GM04504 (cell line): Measurements from ENCODE around the gene TGIF2.
A peak's percentile ranks its signal among the peaks of the same experiment; 100 is the strongest.
"Not testable (repeated sequence)": the region's sequence is repeated elsewhere in the genome, so short reads cannot be mapped to it uniquely, and the experiment has no call there.

Experiments used
- DNase-seq: peaks from one replicate; pipeline ENCODE4 v3.0.0-alpha.2; 2012; ENCODE audit warnings: low read depth

TGIF2 gene

DNA sequence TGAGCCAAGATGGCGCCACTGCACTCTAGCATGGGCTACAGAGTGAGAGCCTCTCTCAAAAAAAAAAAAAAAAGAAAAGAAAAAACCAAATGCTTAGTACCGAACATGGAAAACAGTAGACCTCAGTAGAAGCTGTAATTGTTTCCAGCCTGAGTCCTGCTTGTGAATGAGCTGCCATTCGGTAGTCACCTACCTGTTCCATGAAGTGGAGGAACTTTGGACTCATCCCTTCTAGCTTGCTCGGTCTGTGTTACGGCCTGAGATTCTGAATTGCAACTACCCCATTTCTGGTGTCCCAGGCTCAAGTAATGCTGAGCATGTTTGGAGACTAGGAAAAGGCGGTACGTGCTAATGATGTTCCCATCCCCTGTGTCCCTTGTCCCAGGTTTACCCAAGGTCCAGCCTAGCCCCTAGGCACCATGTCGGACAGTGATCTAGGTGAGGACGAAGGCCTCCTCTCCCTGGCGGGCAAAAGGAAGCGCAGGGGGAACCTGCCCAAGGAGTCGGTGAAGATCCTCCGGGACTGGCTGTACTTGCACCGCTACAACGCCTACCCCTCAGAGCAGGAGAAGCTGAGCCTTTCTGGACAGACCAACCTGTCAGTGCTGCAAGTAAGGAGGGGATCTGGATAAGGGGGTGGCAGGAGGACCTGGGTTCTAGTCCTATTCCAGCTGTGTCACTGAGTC, 5.1 kb downstream of the TGIF2 start:
- no peak for DNase-seq

GRCh38 chr20:36579996-36580545, 6.7 kb downstream of the TGIF2 start:
- no peak for DNase-seq

DNA sequence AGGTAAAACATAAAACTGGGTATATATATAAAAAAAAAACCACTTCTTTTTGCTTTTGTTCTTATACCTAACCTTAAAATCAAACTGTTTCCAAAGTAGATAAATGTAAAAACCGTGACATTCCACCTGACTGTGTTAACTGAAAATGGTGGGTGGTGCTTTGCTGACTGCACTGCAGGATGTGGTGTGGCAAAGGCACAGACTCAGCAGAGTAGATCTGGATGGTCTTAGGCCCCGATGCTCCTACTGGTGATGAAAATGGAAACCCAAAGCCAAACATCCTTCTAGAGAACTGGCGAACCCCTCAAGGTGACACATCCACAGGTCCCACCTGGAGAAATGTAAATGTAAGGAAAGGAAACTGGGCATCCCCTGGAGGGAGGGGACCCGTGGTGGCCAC, 8.9 kb downstream of the TGIF2 start:
- no peak for DNase-seq

GRCh38 chr20:36582821-36583220, 9.4 kb downstream of the TGIF2 start:
- no peak for DNase-seq

DNA sequence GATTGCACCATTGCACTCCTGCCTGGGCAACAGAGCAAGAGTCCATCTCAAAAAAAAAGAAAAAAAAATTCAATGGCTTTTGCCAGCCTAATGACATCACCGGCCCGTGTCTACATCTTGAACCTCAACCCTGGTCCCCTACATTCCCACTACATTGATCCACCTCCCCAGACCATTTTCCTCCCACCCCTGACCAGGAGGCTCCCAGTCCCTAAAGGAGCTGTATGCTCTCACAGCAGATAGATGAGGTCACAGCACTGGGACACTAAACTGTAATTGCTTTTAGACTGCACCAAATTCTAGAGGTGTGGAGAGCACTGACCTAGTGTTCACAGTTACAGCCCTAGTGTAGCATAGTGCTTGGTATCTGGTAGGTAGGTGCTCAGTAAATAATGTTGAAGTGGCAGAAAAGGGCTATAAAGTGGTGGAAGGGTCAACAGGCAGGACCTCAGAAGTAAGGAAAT, 10.7 kb downstream of the TGIF2 start:
- DNase-seq = no peak

- peak; percentile 78 for DNase-seq
These were observed 12.2 kb downstream of the TGIF2 start for GRCh38 chr20:36585410-36586125.

GRCh38 chr20:36587388-36588070, 14.1 kb downstream of the TGIF2 start:
- DNase-seq = no peak

GRCh38 chr20:36591281-36591680, 17.9 kb downstream of the TGIF2 start:
- DNase-seq = no peak

DNA sequence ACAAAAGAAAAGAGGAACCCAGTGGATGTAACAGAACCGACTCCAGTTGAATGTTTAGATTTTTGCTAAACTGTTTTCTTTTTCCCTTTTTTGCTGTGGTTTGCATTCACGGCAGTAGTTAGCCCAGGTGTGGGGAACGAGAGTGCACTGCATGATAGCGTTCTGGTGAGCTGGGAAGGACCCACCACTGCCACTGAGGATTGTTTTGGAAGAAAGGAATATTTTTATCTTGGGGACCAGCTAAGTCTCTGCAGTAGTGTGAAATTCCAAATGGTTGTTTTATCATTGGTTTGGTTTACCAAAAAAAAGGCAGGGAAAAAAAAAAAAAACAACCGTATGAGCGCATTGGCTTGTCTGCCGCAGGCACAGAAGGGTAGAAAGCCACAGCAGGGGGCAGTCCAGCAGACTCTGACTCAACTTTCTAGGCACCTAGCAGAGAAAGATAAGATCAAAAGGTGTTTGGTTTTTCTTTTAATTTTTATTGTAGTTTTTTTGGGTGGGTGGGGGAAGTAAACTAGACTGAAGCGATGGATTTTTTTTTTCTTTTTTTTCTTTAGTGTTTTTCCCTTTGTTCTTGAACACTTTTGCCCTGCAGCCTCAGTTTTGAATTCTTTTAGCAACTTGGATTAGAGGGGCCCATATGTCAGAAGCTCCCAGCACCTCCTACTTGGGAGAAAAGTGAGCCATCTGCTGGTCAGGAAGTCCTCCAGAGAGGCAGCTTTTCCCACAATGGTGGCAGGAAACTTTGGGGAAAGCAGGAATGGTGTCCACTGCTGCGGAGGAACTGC, 18.7 kb downstream of the TGIF2 start:
- no peak for DNase-seq

DNA sequence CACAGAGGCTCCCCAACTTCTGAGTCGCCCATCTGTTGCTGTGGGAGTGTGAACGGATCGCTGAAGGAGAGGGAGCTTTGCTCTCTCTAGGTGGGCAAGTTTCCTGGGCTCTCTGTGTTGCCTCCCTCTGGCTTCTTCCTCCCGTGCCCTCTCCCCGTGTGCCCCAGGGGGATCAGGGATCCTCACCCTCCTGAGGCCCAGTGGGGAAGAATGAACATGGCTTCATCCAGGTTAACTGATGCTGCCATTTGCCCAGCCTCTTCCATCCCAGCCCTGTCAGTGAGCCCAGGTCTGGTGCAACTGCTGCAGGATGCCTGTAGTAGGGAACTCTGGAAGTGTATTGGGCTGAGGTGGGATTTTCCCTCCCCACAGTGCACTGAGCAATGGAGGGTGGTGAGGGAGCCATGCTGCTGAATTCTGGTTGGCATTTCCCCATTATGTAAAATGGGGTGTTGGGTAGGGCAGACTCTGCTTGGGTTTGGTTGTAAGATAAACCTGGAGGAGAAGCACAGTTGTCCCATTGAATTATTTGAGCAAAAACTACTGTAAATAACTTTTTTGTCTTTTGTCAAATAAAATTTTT, 20.0 kb downstream of the TGIF2 start:
- no peak for DNase-seq

DNA sequence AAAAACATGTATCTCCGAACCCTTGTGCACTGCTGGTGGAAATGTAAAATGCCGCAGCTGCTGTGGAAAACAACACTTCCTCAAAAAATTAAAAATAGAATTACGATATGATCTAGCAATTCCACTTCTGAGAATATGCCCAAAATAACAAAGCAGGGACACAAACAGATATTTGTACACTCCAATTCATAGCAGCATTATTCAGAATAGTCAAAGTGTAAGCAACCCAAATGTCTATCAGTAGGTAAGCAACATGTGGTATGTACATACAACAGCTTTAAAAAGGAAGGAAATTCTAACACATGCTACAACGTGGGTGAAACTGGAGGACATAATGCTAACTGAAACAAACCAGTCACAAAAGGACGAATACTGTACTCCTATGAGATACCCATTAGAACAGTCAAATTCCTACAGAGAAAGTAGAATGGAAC, 26.5 kb downstream of the TGIF2 start:
- DNase-seq = no peak

- no peak for DNase-seq
These were observed 28.1 kb downstream of the TGIF2 start for GRCh38 chr20:36601540-36601939.

- DNase-seq = no peak
These were observed 31.6 kb downstream of the TGIF2 start for GRCh38 chr20:36604952-36605398.

DNA sequence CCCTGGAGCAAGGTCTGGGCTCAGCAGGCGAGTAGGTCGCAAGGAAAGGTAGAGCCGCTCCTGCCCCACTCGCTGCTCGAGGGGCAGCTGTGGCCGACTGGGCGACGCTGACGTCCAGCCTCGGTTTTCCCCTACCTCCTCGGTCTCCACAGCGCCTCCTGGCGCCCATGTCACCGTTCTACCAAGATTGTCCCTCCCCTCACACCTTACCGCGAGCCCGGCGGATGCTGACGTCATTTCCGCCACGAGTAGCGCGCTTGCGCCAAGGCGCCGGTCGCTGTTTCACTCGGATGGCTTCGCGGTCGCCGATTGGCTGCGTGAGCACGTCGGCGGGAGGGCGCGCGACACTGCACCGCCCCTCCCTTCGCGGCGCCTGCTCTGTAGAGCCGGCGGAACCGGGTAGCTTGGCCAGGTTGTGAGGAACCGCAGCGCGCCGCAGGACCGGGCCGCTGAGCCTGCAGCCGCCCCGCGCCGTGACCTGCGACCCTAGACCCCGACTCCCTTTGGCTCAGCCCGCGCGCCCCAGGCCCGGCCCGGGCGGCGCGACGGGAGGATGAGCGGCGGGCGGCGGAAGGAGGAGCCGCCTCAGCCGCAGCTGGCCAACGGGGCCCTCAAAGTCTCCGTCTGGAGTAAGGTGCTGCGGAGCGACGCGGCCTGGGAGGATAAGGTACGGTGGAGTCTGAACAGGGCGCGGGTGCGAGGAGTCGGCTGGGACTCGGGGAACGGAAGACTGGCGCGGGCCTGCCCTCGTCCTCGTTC, 32.2 kb downstream of the TGIF2 start, which contains the start of gene RAB5IF:
Gene RAB5IF (plus strand): TSS at position 381 of the 759 bp plus-strand sequence. CDS start 173 bp downstream, at position 554.
- DNase-seq = peak; percentile 96

- DNase-seq = no peak
These were observed 33.0 kb downstream of the TGIF2 start for GRCh38 chr20:36606158-36607066.

- DNase-seq = no peak
These were observed 34.4 kb downstream of the TGIF2 start for GRCh38 chr20:36607586-36608387.

DNA sequence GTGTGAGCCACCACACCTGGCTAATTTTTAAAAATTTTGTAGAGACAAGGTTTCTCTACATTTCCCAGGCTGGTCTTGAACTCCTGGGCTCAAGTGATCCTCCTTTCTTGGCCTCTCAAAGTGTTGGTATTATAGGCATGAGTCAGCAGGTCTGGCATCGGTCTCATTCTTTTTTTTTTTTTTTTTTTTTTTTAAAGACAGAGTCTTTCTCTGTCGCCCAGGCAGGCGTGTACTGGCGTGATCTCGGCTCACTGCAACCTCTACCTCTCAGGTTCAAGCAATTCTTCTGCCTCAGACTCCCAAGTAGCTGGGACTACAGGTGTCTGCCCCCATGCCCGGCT, 35.0 kb downstream of the TGIF2 start:
- not testable (repeated sequence) for DNase-seq

- DNase-seq = no peak
These were observed 38.2 kb downstream of the TGIF2 start for GRCh38 chr20:36611625-36612024.

- DNase-seq = no peak
These were observed 40.6 kb downstream of the TGIF2 start for GRCh38 chr20:36613974-36614373.
